SIG-M5 treated with dmso at 0.1 percent for 504 hours (cell line): ENCODE results near the gene PLSCR3.
A peak's percentile ranks its signal among the peaks of the same experiment; 100 is the strongest.

Source experiments
- DNase-seq: peaks from one replicate; lab custom pipeline; 2025; ENCODE audit not compliant: unreplicated experiment; lab: John Stamatoyannopoulos, UW

Gene PLSCR3

DNA sequence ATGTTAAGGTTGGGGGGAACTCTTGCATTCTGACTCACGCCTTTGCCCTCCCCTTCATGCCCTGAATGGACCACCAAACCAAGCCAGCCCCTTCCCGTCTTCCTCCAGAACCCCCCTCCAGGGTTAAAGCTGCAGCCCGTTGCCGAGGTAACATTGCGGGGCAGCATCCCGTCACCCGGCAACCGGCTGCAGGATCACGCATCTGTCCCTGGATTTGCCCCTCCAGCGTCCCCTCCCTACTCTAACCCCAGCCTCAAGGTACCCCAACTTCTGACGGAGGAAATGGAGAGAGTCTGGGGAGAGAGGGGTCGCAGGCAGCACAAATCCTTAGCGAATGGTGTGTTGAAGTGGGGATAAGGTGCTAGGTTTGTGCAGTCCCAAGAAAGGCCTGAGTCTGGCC lies 12.8 kb upstream of the PLSCR3 start:
- no peak for DNase-seq

DNA sequence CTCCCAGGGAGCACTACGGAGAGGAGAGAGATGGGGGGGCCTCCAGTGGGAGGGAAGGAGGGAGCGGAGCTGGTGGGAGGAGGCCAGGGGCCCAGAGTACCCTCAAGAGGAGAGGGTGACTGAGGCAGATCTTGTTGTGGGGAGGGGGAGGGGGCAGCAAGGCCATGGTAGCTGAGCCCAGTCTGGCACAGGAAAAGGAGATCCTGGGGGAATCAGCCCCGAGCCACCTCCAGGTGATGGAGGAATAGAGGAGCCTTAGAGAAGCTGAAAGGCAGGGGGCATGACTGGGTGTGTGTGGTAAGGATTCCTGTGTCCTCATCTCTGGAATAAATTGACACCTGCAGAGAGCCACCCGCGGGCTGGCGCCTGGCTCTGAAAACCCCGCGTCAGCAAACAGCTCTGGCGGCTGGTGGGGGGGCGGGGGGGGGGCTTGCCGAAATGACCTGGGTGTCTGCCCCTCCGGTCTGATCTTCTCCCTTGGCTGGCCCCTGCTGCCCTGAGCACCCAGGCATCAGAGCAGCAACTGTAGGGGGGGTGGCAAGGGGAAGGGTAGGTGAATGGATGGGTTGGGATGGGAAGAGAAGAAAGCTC lies 12.0 kb upstream of the PLSCR3 start:
- no peak for DNase-seq

GRCh38 chr17:7405350-7406234 lies 11.3 kb upstream of the PLSCR3 start:
- no peak for DNase-seq

- DNase-seq: no peak
These were observed 10.5 kb upstream of the PLSCR3 start for GRCh38 chr17:7404737-7405349.

DNA sequence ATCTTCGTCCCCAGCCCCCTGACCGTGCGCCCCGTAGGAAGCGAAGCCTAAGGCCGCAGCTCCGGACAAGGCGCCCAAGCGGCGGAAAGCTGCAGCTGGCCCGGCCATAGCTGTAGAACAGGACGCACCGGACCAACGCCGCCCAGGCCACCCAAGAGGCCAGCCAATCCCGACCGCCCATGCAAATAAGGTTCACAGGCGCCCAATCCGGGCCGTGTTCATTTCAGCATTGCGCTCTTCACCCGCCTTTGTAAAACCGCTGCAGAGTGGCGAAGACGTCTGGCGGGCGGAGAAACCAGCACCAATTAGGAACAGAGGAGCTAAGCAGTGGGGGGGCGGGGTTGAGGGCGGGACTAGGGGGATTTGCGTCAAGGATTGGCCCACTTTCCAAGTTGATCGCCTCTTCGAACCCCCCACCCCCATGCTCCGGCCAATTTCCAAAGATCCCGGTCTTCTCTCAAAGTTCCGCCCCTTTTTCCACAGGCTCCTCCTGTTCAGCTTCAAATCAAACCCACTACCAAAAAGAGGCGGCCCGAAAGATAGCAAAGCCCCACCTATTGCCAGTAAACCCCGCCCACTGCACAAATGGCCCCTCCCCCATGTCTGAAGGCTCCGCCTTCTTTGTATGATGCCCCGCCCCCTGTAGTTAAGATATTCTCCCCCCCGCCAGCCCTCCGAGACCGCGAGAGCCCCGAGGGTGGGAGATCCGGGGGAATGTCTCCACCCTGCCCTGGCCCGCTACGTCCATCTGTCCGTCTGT lies 9.8 kb upstream of the PLSCR3 start, which contains the start of gene TMEM256:
TMEM256 (minus strand) TSS at position 121 of the 760 bp plus-strand sequence; CDS start at position 108, 13 bp downstream.
- DNase-seq: peak; percentile 99

- peak; percentile 77 for DNase-seq
These were observed 9.3 kb upstream of the PLSCR3 start for GRCh38 chr17:7403727-7403976.

GRCh38 chr17:7403043-7403726 lies 8.9 kb upstream of the PLSCR3 start:
- DNase-seq: no peak

DNA sequence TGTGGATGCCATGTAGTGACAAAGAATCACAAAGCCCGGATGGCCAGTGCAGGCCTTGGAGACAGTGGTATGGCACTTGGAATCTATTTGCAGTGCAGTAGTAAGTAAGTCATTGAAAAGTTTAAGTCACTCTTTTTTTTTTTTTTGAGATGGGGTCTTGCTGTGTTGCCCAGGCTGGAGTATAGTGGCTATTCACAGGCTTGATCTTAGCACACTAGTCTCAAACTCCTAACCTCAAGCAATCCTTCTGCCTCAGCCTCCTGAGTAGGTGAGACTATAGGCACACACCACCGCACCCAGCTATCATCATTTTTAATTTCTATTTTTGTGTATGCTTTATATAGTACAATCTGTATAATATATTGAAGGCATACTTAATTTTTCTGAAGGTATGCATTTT lies 4.3 kb upstream of the PLSCR3 start:
- no peak for DNase-seq

DNA sequence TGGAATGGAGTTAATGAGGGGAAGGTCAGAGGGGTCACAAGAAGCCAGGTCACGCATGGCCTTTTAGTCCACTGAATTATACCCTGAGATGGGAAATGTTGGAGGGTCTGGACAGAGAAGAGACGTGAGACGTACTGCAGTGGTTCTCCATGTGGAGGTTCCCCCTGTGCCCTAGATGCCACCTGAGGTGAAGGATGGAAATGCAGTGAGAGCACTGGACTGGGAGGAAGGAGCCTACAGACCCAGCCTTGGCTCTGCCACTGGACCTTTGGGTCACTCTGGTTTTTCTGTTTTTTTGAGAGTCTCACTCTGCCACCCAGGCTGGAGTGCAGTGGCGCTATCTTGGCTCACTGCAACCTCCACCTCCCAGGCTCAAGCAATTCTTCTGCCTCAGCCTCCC lies 1.8 kb upstream of the PLSCR3 start:
- DNase-seq: no peak

GRCh38 chr17:7393613-7394451 lies 493 bp downstream of the PLSCR3 start:
- no peak for DNase-seq

- no peak for DNase-seq
These were observed 1.4 kb downstream of the PLSCR3 start for GRCh38 chr17:7392696-7393612.

DNA sequence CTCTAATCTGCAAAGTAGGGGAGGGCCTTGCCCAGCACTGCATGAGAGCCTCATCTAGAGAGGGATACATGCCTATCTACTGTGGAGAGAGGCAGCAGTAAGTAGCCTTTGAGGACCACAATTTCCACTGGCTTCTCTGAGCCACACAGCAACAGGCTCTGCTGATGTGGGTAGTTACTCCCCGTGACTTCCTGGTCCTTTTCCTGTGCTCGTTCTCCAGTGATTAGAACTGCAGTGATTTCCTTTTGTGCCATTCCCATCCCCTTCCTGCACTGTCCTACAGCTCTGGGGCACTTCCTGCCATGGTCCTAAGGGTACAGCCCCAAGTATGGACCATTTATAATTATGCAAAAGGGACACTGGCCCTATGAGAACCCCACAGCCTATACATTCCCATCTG lies 3.0 kb downstream of the PLSCR3 start:
- DNase-seq: no peak

GRCh38 chr17:7389924-7390910 lies 4.1 kb downstream of the PLSCR3 start:
- DNase-seq: no peak

- no peak for DNase-seq
These were observed 5.5 kb downstream of the PLSCR3 start for GRCh38 chr17:7388856-7389255.

DNA sequence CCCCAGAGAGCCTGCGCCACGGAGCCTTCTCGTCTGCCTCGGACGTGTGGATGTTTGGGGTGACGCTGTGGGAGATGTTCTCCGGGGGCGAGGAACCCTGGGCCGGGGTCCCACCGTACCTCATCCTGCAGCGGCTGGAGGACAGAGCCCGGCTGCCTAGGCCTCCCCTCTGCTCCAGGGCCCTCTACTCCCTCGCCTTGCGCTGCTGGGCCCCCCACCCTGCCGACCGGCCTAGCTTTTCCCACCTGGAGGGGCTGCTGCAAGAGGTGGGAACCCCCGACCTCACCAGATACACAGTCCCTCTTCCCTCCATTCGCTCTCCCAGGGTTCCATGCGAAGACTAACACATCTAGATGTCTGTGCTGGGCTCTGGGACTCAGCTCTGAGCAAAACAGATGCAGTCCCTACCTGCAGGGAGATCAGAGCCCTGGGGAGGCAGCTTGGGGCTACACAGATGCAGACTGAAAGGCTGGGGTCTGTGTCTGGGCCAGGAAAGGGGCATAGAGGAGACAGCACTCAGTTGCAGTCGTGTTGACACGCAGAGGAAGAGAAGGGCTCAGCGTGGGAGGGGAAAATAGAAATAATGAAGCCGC lies 9.7 kb downstream of the PLSCR3 start:
- DNase-seq: no peak

GRCh38 chr17:7383742-7384488 lies 10.4 kb downstream of the PLSCR3 start:
- DNase-seq: peak; percentile 8

DNA sequence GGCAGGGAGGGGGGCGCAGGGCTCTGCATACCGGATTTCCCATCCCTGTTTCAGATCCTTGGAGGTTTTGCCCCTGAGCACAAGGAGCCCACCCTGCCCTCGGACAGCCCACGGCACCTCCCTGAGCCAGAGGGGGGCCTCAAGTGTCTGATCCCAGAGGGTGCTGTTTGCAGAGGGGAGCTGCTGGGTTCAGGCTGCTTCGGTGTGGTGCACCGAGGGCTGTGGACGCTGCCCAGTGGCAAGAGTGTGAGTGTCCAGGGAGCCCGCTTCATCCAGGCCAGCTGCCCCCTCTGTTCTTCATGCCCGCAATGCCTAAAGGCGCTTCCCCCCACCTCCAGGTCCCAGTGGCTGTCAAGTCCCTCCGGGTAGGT lies 11.0 kb downstream of the PLSCR3 start:
- no peak for DNase-seq
